K562 (cell line): Measurements from ENCODE around the gene CHPF. TPM values are rescaled to one million over a fixed set of nuclear protein-coding genes. Genes with fewer than 3 reads are reported as not detected.
A peak's percentile ranks its signal among the peaks of the same experiment; 100 is the strongest.

Experiments
- ARID2 ChIP-seq: fragments of 450-650 bp; IDR thresholded peaks from 2 replicates; pipeline ENCODE4 v1.6.1; 2017; ENCODE audit warnings: antibody characterized with exemption, mild to moderate bottlenecking
- FOSL1 ChIP-seq: fragments of 200-800 bp; sonication (Bioruptor generic); conservative IDR thresholded peaks from 2 replicates; pipeline ENCODE4 v1.6.1; 2016; ENCODE audit warnings: missing genetic modification characterization, missing compliant biosample characterization
- FOXA1 ChIP-seq: fragments of 450-650 bp; IDR thresholded peaks from 2 replicates; pipeline ENCODE4 v1.6.1; 2016; ENCODE audit warnings: mild to moderate bottlenecking, borderline replicate concordance
- GTF3C2 ChIP-seq: IDR thresholded peaks from 3 replicates; pipeline ENCODE4 v1.6.1; 2011; ENCODE audit warnings: borderline replicate concordance, mild to moderate bottlenecking, moderate library complexity; ENCODE audit not compliant: insufficient read length; ENCODE audit errors: extremely low read depth
- HNRNPK ChIP-seq: fragments of 200-400 bp; formaldehyde crosslinking; IDR thresholded peaks from one replicate; pipeline ENCODE4 v1.6.1; 2018; ENCODE audit warnings: mild to moderate bottlenecking, low read depth, low read length; ENCODE audit not compliant: poor library complexity, severe bottlenecking
- ILK ChIP-seq: fragments of 450-650 bp; IDR thresholded peaks from 2 replicates; pipeline ENCODE4 v1.6.1; 2016; ENCODE audit warnings: missing genetic modification characterization, low read depth, mild to moderate bottlenecking, missing compliant biosample characterization, moderate library complexity, borderline replicate concordance
- KDM2B ChIP-seq: fragments of 250-450 bp; sonication (Bioruptor Pico); IDR thresholded peaks from 2 replicates; pipeline ENCODE4 v1.8.0; 2021; ENCODE audit warnings: mild to moderate bottlenecking, moderate library complexity
- PHTF2 ChIP-seq: fragments of 250-450 bp; sonication (Bioruptor Pico); IDR thresholded peaks from 2 replicates; pipeline ENCODE4 v1.5.0; 2021; ENCODE audit warnings: mild to moderate bottlenecking
- PPARD ChIP-seq: fragments of 250-450 bp; sonication (Bioruptor Pico); IDR thresholded peaks from 2 replicates; pipeline ENCODE4 v1.8.0; 2022; ENCODE audit warnings: inconsistent platforms, mild to moderate bottlenecking, moderate library complexity
- PRMT5 ChIP-seq: sonication (generic); formaldehyde crosslinking; IDR thresholded peaks from 2 replicates; pipeline ENCODE4 v1.5.0; 2020; ENCODE audit warnings: missing genetic modification reagents
- PRPF4 ChIP-seq: fragments of 200-400 bp; formaldehyde crosslinking; IDR thresholded peaks from one replicate; pipeline ENCODE4 v1.6.1; 2017; ENCODE audit warnings: low read length, low read depth, mild to moderate bottlenecking; ENCODE audit not compliant: insufficient read depth, poor library complexity, severe bottlenecking
- RUNX1 ChIP-seq: sonication (generic); IDR thresholded peaks from 2 replicates; pipeline ENCODE4 v1.6.1; 2016; ENCODE audit warnings: antibody characterized with exemption, low read depth
- SAP30 ChIP-seq: fragments of 200-600 bp; sonication (generic); IDR thresholded peaks from 2 replicates; pipeline ENCODE4 v1.6.1; 2012; ENCODE audit warnings: borderline replicate concordance, low read depth, mild to moderate bottlenecking, moderate library complexity, low read length, control low read depth, inconsistent platforms; ENCODE audit not compliant: insufficient read depth, poor library complexity, severe bottlenecking
- ZBTB8A ChIP-seq: fragments of 450-650 bp; IDR thresholded peaks from 2 replicates; pipeline ENCODE4 v1.6.1; 2018; ENCODE audit warnings: mild to moderate bottlenecking, moderate library complexity; ENCODE audit not compliant: partially characterized antibody
- ZFP30 ChIP-seq: fragments of 250-450 bp; sonication (Bioruptor Pico); IDR thresholded peaks from 2 replicates; pipeline ENCODE4 v1.8.0; 2022; ENCODE audit warnings: moderate library complexity, mild to moderate bottlenecking, inconsistent platforms, borderline replicate concordance
- ZNF384 ChIP-seq: IDR thresholded peaks from 2 replicates; pipeline ENCODE4 v1.6.1; 2012; ENCODE audit warnings: low read depth, low read length, improper control_type of control experiment
- ZNF561 ChIP-seq: fragments of 450-650 bp; formaldehyde crosslinking; conservative IDR thresholded peaks from 2 replicates; pipeline ENCODE4 v1.4.0; 2020; ENCODE audit warnings: mild to moderate bottlenecking, moderate library complexity
- ZNF77 ChIP-seq: fragments of 250-450 bp; sonication (Bioruptor Pico); IDR thresholded peaks from 2 replicates; pipeline ENCODE4 v1.5.0; 2020
- ZNF778 ChIP-seq: fragments of 450-650 bp; formaldehyde crosslinking; IDR thresholded peaks from 2 replicates; pipeline ENCODE4 v1.4.0; 2020; ENCODE audit warnings: mild to moderate bottlenecking, moderate library complexity
- polyA plus RNA-seq, 8 experiments: library from polyadenylated mRNA; depleted of rRNA in 4 of 8; stranded (reverse) in 5 of 8; unstranded in 3 of 8; fragments of >200 nt; fragmentation: Nextera tagmentation in 2 of 8; fragmentation: Illumina TruSeq in 1 of 8; extraction: Ambion mirVana in 2 of 8; extraction: Trizol in 1 of 8; gene quantifications; 2 replicates each; pipeline versions ENCODE4 v1.2.1 to v1.2.3, GENCODE V29; 2011 to 2014; ENCODE audit warnings: inconsistent platforms in 1 of 8, missing spikeins in 1 of 8
- total RNA-seq, 7 experiments: library from RNA; depleted of rRNA in 6 of 7; stranded (reverse); fragments of >200 nt in 6 of 7; fragmentation: Illumina TruSeq in 2 of 7; extraction: Trizol in 2 of 7; gene quantifications; 2 replicates each; pipeline versions ENCODE4 v1.2.1 to v1.2.3, GENCODE V29; 2011 to 2021; ENCODE audit warnings: low replicate concordance in 1 of 7
- TF ChIP-seq, protein P1 (sequence below): fragments of 250-450 bp; sonication (Bioruptor Pico); IDR thresholded peaks from 2 replicates; pipeline ENCODE4 v1.8.0; 2022; ENCODE audit warnings: moderate library complexity, mild to moderate bottlenecking, inconsistent platforms
- TF ChIP-seq, protein P2 (sequence below): sonication (generic); formaldehyde crosslinking; IDR thresholded peaks from 2 replicates; pipeline ENCODE4 v1.8.0; 2022; ENCODE audit warnings: mild to moderate bottlenecking, low read depth, missing genetic modification reagents
- TF ChIP-seq, protein P3 (sequence below): fragments of 450-650 bp; IDR thresholded peaks from 2 replicates; pipeline ENCODE4 v1.6.1; 2017; ENCODE audit warnings: mild to moderate bottlenecking, moderate library complexity

CHPF gene
- total and polyA plus RNA-seq, 9 of the 15 experiments (the other 6 are each of a cell fraction or from before 2014, with no cell fraction given): 0.15 to 57.2 (median 7.9) TPM

DNA sequence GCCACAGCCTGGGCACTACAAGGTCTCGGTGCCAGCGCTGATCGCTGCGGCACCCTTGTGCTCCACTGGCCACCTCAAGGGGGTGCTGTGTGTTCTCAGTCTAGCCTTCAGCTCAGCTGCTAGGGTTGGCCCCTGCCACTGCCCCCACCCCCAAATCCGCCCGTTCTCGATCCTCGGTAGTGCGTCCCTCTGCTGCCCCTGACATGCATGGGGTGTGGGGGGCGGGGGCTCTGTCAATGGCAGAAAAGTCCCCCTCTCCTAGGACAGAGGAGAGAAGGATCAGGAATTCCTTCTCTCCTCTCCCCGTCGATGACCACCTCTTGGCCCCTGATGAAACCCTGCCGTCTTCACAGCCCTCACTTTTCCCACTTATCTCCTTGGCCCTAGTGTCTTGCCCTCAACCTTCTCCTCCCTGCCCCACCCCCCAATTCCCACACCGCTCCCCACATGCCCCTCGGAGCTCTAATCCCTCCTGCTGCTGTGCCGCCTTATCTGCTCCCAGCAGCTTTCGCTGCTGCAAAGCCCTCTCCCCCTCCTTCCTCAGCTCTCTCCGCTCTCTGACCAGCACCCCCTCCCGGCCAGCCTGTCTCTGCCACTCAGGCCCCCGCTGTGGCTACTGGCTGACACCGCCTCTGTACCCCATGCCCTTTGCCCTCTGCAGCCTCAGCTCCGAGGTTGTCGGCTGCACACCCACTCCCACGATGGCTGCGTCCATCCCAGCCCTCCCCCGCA, 33.7 kb downstream of the CHPF start (continued):
- no peak for TF ChIP-seq GTF3C2
- TF ChIP-seq, protein P1, sequence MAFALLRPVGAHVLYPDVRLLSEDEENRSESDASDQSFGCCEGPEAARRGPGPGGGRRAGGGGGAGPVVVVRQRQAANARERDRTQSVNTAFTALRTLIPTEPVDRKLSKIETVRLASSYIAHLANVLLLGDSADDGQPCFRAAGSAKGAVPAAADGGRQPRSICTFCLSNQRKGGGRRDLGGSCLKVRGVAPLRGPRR (CRISPR knock-in tag): no peak
- TF ChIP-seq SAP30: no peak
- TF ChIP-seq KDM2B (CRISPR knock-in tag): no peak
- no peak for TF ChIP-seq ZNF77 (CRISPR knock-in tag)
- TF ChIP-seq PRPF4: no peak
- TF ChIP-seq ZNF778: no peak
- TF ChIP-seq, protein P2, sequence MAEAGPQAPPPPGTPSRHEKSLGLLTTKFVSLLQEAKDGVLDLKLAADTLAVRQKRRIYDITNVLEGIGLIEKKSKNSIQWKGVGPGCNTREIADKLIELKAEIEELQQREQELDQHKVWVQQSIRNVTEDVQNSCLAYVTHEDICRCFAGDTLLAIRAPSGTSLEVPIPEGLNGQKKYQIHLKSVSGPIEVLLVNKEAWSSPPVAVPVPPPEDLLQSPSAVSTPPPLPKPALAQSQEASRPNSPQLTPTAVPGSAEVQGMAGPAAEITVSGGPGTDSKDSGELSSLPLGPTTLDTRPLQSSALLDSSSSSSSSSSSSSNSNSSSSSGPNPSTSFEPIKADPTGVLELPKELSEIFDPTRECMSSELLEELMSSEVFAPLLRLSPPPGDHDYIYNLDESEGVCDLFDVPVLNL (CRISPR knock-in tag): no peak
- TF ChIP-seq HNRNPK: no peak
- no peak for TF ChIP-seq ARID2
- TF ChIP-seq FOSL1 (tag): peak; percentile 49; the same call in 1 of the 2 replicates
- no peak for TF ChIP-seq ZFP30 (CRISPR knock-in tag)
- no peak for TF ChIP-seq ILK (tag)
- TF ChIP-seq PPARD: no peak
- TF ChIP-seq RUNX1: 0 out of 2 replicates have a peak, but pooled peaks have one; percentile 82
- TF ChIP-seq PRMT5 (CRISPR knock-in tag): no peak
- TF ChIP-seq FOXA1: no peak
- TF ChIP-seq, protein P3, sequence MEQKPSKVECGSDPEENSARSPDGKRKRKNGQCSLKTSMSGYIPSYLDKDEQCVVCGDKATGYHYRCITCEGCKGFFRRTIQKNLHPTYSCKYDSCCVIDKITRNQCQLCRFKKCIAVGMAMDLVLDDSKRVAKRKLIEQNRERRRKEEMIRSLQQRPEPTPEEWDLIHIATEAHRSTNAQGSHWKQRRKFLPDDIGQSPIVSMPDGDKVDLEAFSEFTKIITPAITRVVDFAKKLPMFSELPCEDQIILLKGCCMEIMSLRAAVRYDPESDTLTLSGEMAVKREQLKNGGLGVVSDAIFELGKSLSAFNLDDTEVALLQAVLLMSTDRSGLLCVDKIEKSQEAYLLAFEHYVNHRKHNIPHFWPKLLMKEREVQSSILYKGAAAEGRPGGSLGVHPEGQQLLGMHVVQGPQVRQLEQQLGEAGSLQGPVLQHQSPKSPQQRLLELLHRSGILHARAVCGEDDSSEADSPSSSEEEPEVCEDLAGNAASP: no peak
- TF ChIP-seq ZNF561 (CRISPR knock-in tag): no peak
- TF ChIP-seq ZNF384: no peak
- TF ChIP-seq ZBTB8A: no peak
- no peak for TF ChIP-seq PHTF2 (CRISPR knock-in tag)
